ENCODE data around the gene ATP4B. TPM values are rescaled to one million over a fixed set of nuclear protein-coding genes. Genes with fewer than 3 reads are reported as not detected.
A peak's percentile ranks its signal among the peaks of the same experiment; 100 is the strongest.

Gene ATP4B
- total RNA-seq, 1 donor from 2014 or later = not detected

GRCh38 chr13:113666951-113667701 is 9.1 kb upstream of the ATP4B start, which contains the start of gene GRK1:
Gene GRK1, plus strand, starts transcription at chr13:113667219. Its CDS starts 168 bp downstream, at chr13:113667387.
- TF ChIP-seq CTCF (IDR thresholded peaks at IDR 0.05; ENCODE audit: partially characterized antibody, unreplicated experiment) = no peak
- Mint-ChIP-seq H3K27me3 (ENCODE audit: unreplicated experiment) (peaks cover 14% of the 10 kb centered on the region), H3K9me3 (ENCODE audit: unreplicated experiment) (peaks cover 9% of the 10 kb centered on the region), H3K27ac (ENCODE audit: unreplicated experiment) (no peak within 1 kb of the TSS), H3K4me1 (ENCODE audit: low read depth, unreplicated experiment) (peaks cover under 1% of the 10 kb centered on the region), H3K4me3 (ENCODE audit: unreplicated experiment) (no peak within 1 kb of the TSS), H3K36me3 (ENCODE audit: unreplicated experiment) (peaks cover 3% of the 10 kb centered on the region)
- peak; percentile 26 for DNase-seq

DNA sequence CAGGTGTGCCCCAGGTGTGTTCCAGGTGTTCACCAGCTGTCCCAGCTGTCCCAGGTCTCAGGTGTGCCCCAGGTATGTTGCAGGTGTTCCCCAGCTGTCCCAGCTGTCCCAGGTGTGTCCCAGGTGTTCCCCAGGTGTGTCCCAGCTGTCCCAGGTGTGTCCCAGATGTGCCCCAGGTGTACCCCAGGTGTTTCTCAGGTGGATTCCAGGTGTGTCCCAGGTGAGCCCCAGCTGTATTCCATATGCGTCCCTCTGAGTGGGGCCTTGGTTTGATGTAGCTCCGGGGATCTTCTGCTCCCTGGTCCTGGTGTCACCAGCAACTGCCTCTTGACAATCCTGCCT is 8.3 kb upstream of the ATP4B start:
- Mint-ChIP-seq H3K4me3 (ENCODE audit: unreplicated experiment) (no peak overlapping the region), H3K4me1 (ENCODE audit: low read depth, unreplicated experiment) (no peaks in the 10 kb centered on the region), H3K27ac (ENCODE audit: unreplicated experiment) (no peak overlapping the region), H3K36me3 (ENCODE audit: unreplicated experiment) (peaks cover 10% of the 10 kb centered on the region), H3K27me3 (ENCODE audit: unreplicated experiment) (peaks cover 11% of the 10 kb centered on the region), H3K9me3 (ENCODE audit: unreplicated experiment) (peaks cover 11% of the 10 kb centered on the region)
- TF ChIP-seq CTCF (IDR thresholded peaks at IDR 0.05; ENCODE audit: partially characterized antibody, unreplicated experiment) = no peak
- no peak for DNase-seq

DNA sequence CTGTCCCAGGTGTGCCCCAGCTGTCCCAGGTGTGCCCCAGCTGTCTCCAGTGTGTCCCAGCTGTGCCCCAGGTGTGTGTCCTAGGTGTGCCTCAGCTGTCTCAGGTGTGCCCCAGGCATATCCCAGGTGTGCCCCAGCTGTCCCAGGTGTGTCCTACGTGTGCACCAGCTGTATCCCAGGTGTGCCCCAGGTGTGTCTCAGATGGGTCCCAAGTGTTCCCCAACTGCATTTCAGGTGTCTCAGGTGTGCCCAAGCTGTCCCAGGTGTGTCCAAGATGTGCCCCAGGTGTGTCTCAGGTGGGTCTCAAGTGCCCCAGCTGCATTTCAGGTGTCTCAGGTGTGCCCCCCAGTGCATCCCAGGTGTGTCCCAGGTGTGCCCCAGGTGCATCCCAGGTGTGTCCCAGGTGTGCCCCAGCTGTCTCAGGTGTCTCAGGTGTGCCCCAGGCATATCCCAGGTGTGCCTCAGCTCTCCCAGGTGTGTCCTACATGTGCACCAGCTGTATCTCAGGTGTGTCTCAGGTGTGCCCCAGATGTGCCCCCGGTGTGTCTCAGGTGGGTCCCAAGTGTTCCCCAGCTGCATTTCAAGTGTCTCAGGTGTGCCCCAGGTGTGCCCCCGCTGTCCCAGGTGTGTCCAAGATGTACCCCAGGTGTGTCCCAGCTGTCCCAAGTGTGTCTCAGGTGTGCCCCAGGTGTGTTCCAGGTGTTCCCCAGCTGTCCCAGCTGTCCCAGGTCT is 7.8 kb upstream of the ATP4B start:
- peaks cover 15% of the 10 kb centered on the region for H3K36me3 Mint-ChIP-seq (ENCODE audit: unreplicated experiment)
- peaks cover 13% of the 10 kb centered on the region for H3K27me3 Mint-ChIP-seq (ENCODE audit: unreplicated experiment)
- H3K4me3 Mint-ChIP-seq (ENCODE audit: unreplicated experiment) = no peak overlapping the region
- peak; percentile 16 for DNase-seq
- peaks cover 11% of the 10 kb centered on the region for H3K9me3 Mint-ChIP-seq (ENCODE audit: unreplicated experiment)
- no peak for TF ChIP-seq CTCF (IDR thresholded peaks at IDR 0.05; ENCODE audit: partially characterized antibody, unreplicated experiment)
- no peaks in the 10 kb centered on the region for H3K4me1 Mint-ChIP-seq (ENCODE audit: low read depth, unreplicated experiment)
- no peak overlapping the region for H3K27ac Mint-ChIP-seq (ENCODE audit: unreplicated experiment)

GRCh38 chr13:113664751-113665596 is 7.0 kb upstream of the ATP4B start:
- peaks cover 11% of the 10 kb centered on the region for H3K9me3 Mint-ChIP-seq (ENCODE audit: unreplicated experiment)
- no peak overlapping the region for H3K27ac Mint-ChIP-seq (ENCODE audit: unreplicated experiment)
- peak; percentile 14 for DNase-seq
- TF ChIP-seq CTCF (IDR thresholded peaks at IDR 0.05; ENCODE audit: partially characterized antibody, unreplicated experiment) = no peak
- no peak overlapping the region for H3K4me3 Mint-ChIP-seq (ENCODE audit: unreplicated experiment)
- H3K36me3 Mint-ChIP-seq (ENCODE audit: unreplicated experiment) = peaks cover 18% of the 10 kb centered on the region
- peaks cover 10% of the 10 kb centered on the region for H3K27me3 Mint-ChIP-seq (ENCODE audit: unreplicated experiment)
- H3K4me1 Mint-ChIP-seq (ENCODE audit: low read depth, unreplicated experiment) = no peaks in the 10 kb centered on the region

Measured in glutamatergic neuron (in vitro differentiated cells).